ENCODE measurements around the gene PPP4R3B. TPM values are rescaled to one million over a fixed set of nuclear protein-coding genes. Genes with fewer than 3 reads are reported as not detected.

The PPP4R3B gene
- total and polyA plus RNA-seq, 2 donors (not counting 1 experiment from before 2014, with no cell fraction given), result 15.9 to 93.8 TPM

DNA sequence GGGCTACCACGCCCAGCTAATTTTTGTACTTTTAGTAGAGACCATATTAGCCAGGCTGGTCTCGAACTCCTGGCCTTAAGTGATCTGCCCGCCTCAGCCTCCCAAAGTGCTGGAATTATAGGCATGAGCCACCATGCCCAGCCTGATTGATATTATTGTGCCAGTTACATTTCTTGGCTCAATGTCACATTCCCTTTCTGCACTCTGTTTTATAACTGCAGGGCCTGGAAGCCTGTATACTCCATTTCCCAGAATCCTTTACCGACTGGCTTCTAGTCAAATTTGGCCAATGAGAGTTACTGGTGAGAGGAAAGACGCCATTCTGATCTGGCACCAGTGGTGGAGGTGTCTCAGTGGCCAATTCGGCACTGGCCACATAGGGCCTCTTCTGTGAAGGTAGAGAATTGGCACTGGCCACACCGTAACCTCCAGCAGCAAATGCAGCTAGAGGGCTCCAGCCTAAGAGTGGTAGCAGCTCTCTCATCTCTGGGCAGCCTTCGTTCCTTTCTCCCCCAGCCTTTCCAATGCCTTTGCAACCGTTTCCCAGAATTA, 114.8 kb downstream of the PPP4R3B start:
- no peak overlapping the region for H3K27ac ChIP-seq (ENCODE audit: low read length in 2 of 2)
- Mint-ChIP-seq H3K4me3 (no peak overlapping the region), H3K9me3 (ENCODE audit: insufficient read depth) (no peaks in the 10 kb centered on the region), H3K27ac (no peak overlapping the region), H3K4me1 (no peaks in the 10 kb centered on the region), H3K27me3 (no peaks in the 10 kb centered on the region)
- no peak for TF ChIP-seq EZH2 (IDR thresholded peaks at IDR 0.05; ENCODE audit: borderline replicate concordance, insufficient read depth, low read depth, low read length, poor library complexity, severe bottlenecking)
- no peak for TF ChIP-seq CTCF (IDR thresholded peaks at IDR 0.05)
- no peaks in the 10 kb centered on the region for H3K9me3 ChIP-seq (ENCODE audit: control extremely low read depth in 1 of 3, control insufficient read depth in 2 of 3, insufficient read depth in 1 of 3, low read length in 2 of 3)
- CTCF ChIA-PET, result interaction anchor here (1.4 kb wide), 1 partner anchor 67 kb away, joined by 3 read pairs; no protein-coding TSS in a partner anchor
- no peak overlapping the region for H2AFZ ChIP-seq (ENCODE audit: insufficient read depth, low read depth, low read length, poor library complexity, severe bottlenecking)
- no peak overlapping the region for H3K4me2 ChIP-seq (replicated peaks; ENCODE audit: low read depth, low read length, poor library complexity, severe bottlenecking)
- ATAC-seq (ENCODE audit: low read depth), result no peak
- no peak for DNase-seq
- WGBS (ENCODE audit: insufficient coverage), result 91% methylated on average over 6 of the region's 9 CpGs
- H3K27me3 ChIP-seq (replicated peaks in 1 of 4; ENCODE audit: control extremely low read depth in 1 of 4, control insufficient read depth in 3 of 4, insufficient read depth in 4 of 4, low read length in 3 of 4), result no peaks in the 10 kb centered on the region
- H3K36me3 ChIP-seq (replicated peaks in 1 of 2; ENCODE audit: control extremely low read depth in 1 of 2, control insufficient read depth in 1 of 2, extremely low read depth in 1 of 2, insufficient read depth in 2 of 2, low read length in 1 of 2), result no peaks in the 10 kb centered on the region
- H4K20me1 ChIP-seq (ENCODE audit: control insufficient read depth, insufficient read depth, low read length, poor library complexity, severe bottlenecking), result no peaks in the 10 kb centered on the region
- no peaks in the 10 kb centered on the region for H3K79me2 ChIP-seq (ENCODE audit: control insufficient read depth, insufficient read depth, low read length)
- no peaks in the 10 kb centered on the region for H3K4me1 ChIP-seq (ENCODE audit: control insufficient read depth in 2 of 2, insufficient read depth in 2 of 2, low read length in 2 of 2)
- no peak overlapping the region for H3K4me3 ChIP-seq (ENCODE audit: control extremely low read depth in 1 of 5, extremely low read depth in 1 of 5, insufficient read depth in 1 of 5, low read depth in 2 of 5, low read length in 4 of 5)
- POLR2A ChIA-PET, result no interaction called here
- no peak overlapping the region for H3K9ac ChIP-seq (ENCODE audit: low read length)
- intact Hi-C loops (cut with micrococcal nuclease), result no loop called here

GRCh38 chr2:55500025-55500424, 117.4 kb downstream of the PPP4R3B start:
- ATAC-seq (ENCODE audit: low read depth) (no peak), DNase-seq (no peak)
- Histone ChIP-seq H3K79me2 (ENCODE audit: control insufficient read depth, insufficient read depth, low read length) (no peaks in the 10 kb centered on the region), H3K9ac (ENCODE audit: low read length) (no peak overlapping the region), H3K4me2 (replicated peaks; ENCODE audit: low read depth, low read length, poor library complexity, severe bottlenecking) (no peak overlapping the region), H3K27ac (ENCODE audit: low read length in 2 of 2) (no peak overlapping the region), H3K4me1 (ENCODE audit: control insufficient read depth in 2 of 2, insufficient read depth in 2 of 2, low read length in 2 of 2) (no peaks in the 10 kb centered on the region), H3K4me3 (ENCODE audit: control extremely low read depth in 1 of 5, extremely low read depth in 1 of 5, insufficient read depth in 1 of 5, low read depth in 2 of 5, low read length in 4 of 5) (no peak overlapping the region), H3K27me3 (replicated peaks in 1 of 4; ENCODE audit: control extremely low read depth in 1 of 4, control insufficient read depth in 3 of 4, insufficient read depth in 4 of 4, low read length in 3 of 4) (no peaks in the 10 kb centered on the region), H2AFZ (ENCODE audit: insufficient read depth, low read depth, low read length, poor library complexity, severe bottlenecking) (no peak overlapping the region), H4K20me1 (ENCODE audit: control insufficient read depth, insufficient read depth, low read length, poor library complexity, severe bottlenecking) (no peaks in the 10 kb centered on the region), H3K9me3 (ENCODE audit: control extremely low read depth in 1 of 3, control insufficient read depth in 2 of 3, insufficient read depth in 1 of 3, low read length in 2 of 3) (peaks cover 0 to 3% (median 0%) of the 10 kb centered on the region in 3 donors), H3K36me3 (replicated peaks in 1 of 2; ENCODE audit: control extremely low read depth in 1 of 2, control insufficient read depth in 1 of 2, extremely low read depth in 1 of 2, insufficient read depth in 2 of 2, low read length in 1 of 2) (no peaks in the 10 kb centered on the region)
- Mint-ChIP-seq H3K9me3 (ENCODE audit: insufficient read depth) (no peaks in the 10 kb centered on the region), H3K27ac (no peak overlapping the region), H3K4me3 (no peak overlapping the region), H3K27me3 (peaks cover 4% of the 10 kb centered on the region), H3K4me1 (no peaks in the 10 kb centered on the region)
- ChIA-PET CTCF (no interaction called here), POLR2A (no interaction called here)
- no peak for TF ChIP-seq CTCF (IDR thresholded peaks at IDR 0.05)
- TF ChIP-seq EZH2 (IDR thresholded peaks at IDR 0.05; ENCODE audit: borderline replicate concordance, insufficient read depth, low read depth, low read length, poor library complexity, severe bottlenecking), result no peak
- 17% methylated on average over 1 of the region's 2 CpGs for WGBS (ENCODE audit: insufficient coverage)
- intact Hi-C loops (cut with micrococcal nuclease), result no loop called here

All from B cell (primary cell).